Mesenchymal stem cell (in vitro differentiated cells and primary cell): ENCODE measurements around the gene PPM1N.
"Not testable (repeated sequence)": the region's sequence is repeated elsewhere in the genome, so short reads cannot be mapped to it uniquely, and the experiment has no call there.

Experiments
- DNase-seq: peaks from one replicate; pipeline ENCODE4 v3.0.0-alpha.2; 2013
- H2AFZ ChIP-seq: one replicate; pipeline ENCODE4 v1.6.1; 2013; ENCODE audit warnings: low read depth, mild to moderate bottlenecking, control low read depth, inconsistent platforms, low read length, moderate library complexity
- H2AK5ac ChIP-seq: 2 replicates; pipeline ENCODE4 v1.6.1; 2013; ENCODE audit warnings: low read length, moderate library complexity, mild to moderate bottlenecking, inconsistent platforms; ENCODE audit not compliant: severe bottlenecking
- H2BK120ac ChIP-seq: one replicate; pipeline ENCODE4 v1.6.1; 2013; ENCODE audit warnings: low read depth, mild to moderate bottlenecking, inconsistent platforms, low read length, moderate library complexity
- H2BK12ac ChIP-seq, 2 experiments: one replicate each; pipeline ENCODE4 v1.6.1; 2013; ENCODE audit warnings: inconsistent platforms in 2 of 2, low read length in 2 of 2, mild to moderate bottlenecking in 2 of 2, moderate library complexity in 2 of 2, control low read depth in 1 of 2
- H2BK15ac ChIP-seq: one replicate; pipeline ENCODE4 v1.6.1; 2013; ENCODE audit warnings: mild to moderate bottlenecking, low read depth, inconsistent platforms; ENCODE audit not compliant: poor library complexity, severe bottlenecking
- H2BK5ac ChIP-seq: 2 replicates; pipeline ENCODE4 v1.6.1; 2013; ENCODE audit warnings: low read depth, mild to moderate bottlenecking, low read length, control low read depth, inconsistent platforms; ENCODE audit not compliant: poor library complexity, severe bottlenecking
- H3K14ac ChIP-seq, 2 experiments: one replicate each; pipeline ENCODE4 v1.6.1; 2013; ENCODE audit warnings: inconsistent platforms in 2 of 2, low read length in 2 of 2, control low read depth in 1 of 2, mild to moderate bottlenecking in 1 of 2, moderate library complexity in 1 of 2
- H3K18ac ChIP-seq, 2 experiments: one replicate each; pipeline ENCODE4 v1.6.1; 2013; ENCODE audit warnings: inconsistent platforms in 2 of 2, low read length in 2 of 2, control low read depth in 1 of 2, low read depth in 1 of 2, mild to moderate bottlenecking in 1 of 2
- H3K23ac ChIP-seq, 2 experiments: one replicate each; pipeline ENCODE4 v1.6.1; 2013; ENCODE audit warnings: inconsistent platforms in 2 of 2, low read length in 2 of 2, mild to moderate bottlenecking in 2 of 2, moderate library complexity in 2 of 2, control low read depth in 1 of 2
- H3K27ac ChIP-seq: 2 replicates; pipeline ENCODE4 v1.5.1; 2013; ENCODE audit warnings: mild to moderate bottlenecking, moderate library complexity, low read length, control low read depth, inconsistent platforms; ENCODE audit not compliant: poor library complexity, severe bottlenecking
- H3K27me3 ChIP-seq, 2 experiments: 2 replicates each; pipeline versions ENCODE4 v1.6.1 to v1.7.0; 2013; ENCODE audit warnings: low read length in 2 of 2, mild to moderate bottlenecking in 2 of 2, moderate library complexity in 2 of 2, control low read depth in 1 of 2, inconsistent platforms in 1 of 2; ENCODE audit not compliant: control insufficient read depth in 1 of 2, insufficient read depth in 1 of 2
- H3K36me3 ChIP-seq, 2 experiments: 2 replicates each; pipeline versions ENCODE4 v1.6.1 to v1.7.0; 2013; ENCODE audit warnings: low read length in 2 of 2, control low read depth in 1 of 2, inconsistent platforms in 1 of 2, low read depth in 1 of 2, mild to moderate bottlenecking in 1 of 2; ENCODE audit not compliant: insufficient read depth in 2 of 2, control insufficient read depth in 1 of 2
- H3K4ac ChIP-seq, 2 experiments: one replicate each; pipeline ENCODE4 v1.6.1; 2013; ENCODE audit warnings: inconsistent platforms in 2 of 2, low read length in 2 of 2, mild to moderate bottlenecking in 2 of 2, moderate library complexity in 2 of 2, control low read depth in 1 of 2, low read depth in 1 of 2
- H3K4me1 ChIP-seq: 2 replicates; pipeline ENCODE4 v1.6.1; 2013; ENCODE audit warnings: low read depth, low read length, control low read depth; ENCODE audit not compliant: control insufficient read depth, insufficient read depth
- H3K4me2 ChIP-seq: 2 replicates; pipeline ENCODE4 v1.6.1; 2013; ENCODE audit warnings: low read length, mild to moderate bottlenecking, inconsistent platforms; ENCODE audit not compliant: poor library complexity, severe bottlenecking
- H3K4me3 ChIP-seq, 2 experiments: 2 replicates each; pipeline versions ENCODE4 v1.5.1 to v1.7.0; 2013; ENCODE audit warnings: low read length in 2 of 2, mild to moderate bottlenecking in 2 of 2, control low read depth in 1 of 2, low read depth in 1 of 2; ENCODE audit not compliant: insufficient read depth in 1 of 2
- H3K79me1 ChIP-seq: replicated peaks from 2 replicates; pipeline ENCODE4 v1.6.1; 2013; ENCODE audit warnings: mild to moderate bottlenecking, control low read depth, low read length, inconsistent platforms; ENCODE audit not compliant: poor library complexity, severe bottlenecking
- H3K9ac ChIP-seq: 2 replicates; pipeline ENCODE4 v1.7.0; 2013; ENCODE audit warnings: mild to moderate bottlenecking, low read length, moderate library complexity
- H3K9me3 ChIP-seq: 2 replicates; pipeline ENCODE4 v1.7.0; 2013; ENCODE audit warnings: mild to moderate bottlenecking, low read length; ENCODE audit not compliant: control insufficient read depth
- H4K8ac ChIP-seq: one replicate; pipeline ENCODE4 v1.6.1; 2013; ENCODE audit warnings: inconsistent platforms, mild to moderate bottlenecking, low read length, moderate library complexity
- H4K91ac ChIP-seq: one replicate; pipeline ENCODE4 v1.6.1; 2013; ENCODE audit warnings: mild to moderate bottlenecking, low read length, inconsistent platforms
- WGBS: methylation state at CpG from one replicate; pipeline ENCODE4 v1.1.7; 2013; ENCODE audit warnings: mixed read lengths; 5-methylcytosine and 5-hydroxymethylcytosine counted together

The PPM1N gene

DNA sequence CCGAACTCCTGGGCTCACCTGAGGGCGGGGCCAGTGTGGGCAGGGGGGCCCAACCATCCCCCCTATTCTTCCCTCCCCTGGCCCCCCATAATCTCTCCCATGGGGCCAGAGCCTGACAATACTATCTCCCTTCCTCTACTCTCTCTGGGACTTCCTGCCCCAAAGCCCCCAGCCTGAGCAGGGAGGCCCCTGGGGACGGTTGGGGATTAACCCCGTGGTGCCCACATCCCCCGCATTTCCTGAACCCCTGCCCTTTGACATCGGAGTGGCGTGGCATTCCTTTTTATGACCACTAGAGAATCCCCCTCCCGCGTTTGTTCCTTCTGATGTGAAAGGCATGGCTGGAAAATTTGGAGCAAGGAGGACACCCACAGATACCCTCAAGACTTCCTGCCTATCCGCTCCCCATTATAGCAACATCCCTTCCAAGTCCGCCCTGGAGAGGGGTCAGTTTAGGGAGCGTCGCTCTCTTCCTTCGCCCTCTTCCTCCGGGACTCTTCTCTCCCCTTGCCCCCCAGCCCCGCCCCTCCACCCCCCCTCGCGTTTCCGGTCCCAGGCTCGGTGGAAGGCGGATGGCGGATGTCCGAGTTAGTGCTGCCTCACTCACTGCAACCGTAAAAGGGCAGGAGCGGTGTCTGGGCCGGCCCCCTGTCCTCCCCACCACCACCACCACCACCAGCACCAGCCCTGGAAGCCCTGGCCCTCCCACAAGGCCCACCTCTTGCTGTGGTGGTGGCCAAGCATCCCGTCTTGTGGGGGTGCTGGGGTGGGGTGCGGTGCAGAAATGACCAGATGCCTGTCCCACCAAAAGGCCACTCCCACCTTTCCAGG lies 10.8 kb downstream of the PPM1N start:
- Histone ChIP-seq H2BK15ac (peak overlapping the region; percentile 71), H3K27me3 (no peaks in the 10 kb centered on the region), H2BK120ac (peak overlapping the region; percentile 65), H3K18ac (peak overlapping the region; percentile 25 to 90), H3K9ac (peak overlapping the region; percentile 90), H3K27ac (peak overlapping the region; percentile 80), H4K91ac (peak overlapping the region; percentile 93), H2BK12ac (peak overlapping the region; percentile 31 to 88), H3K36me3 (peaks cover 0 to 4% of the 10 kb centered on the region in 2 experiments), H2BK5ac (peak overlapping the region; percentile 71), H3K4me3 (peak overlapping the region; percentile 80 to 88), H3K4me2 (peak overlapping the region; percentile 72), H3K79me1 (peaks cover 2% of the 10 kb centered on the region), H3K14ac (peak overlapping the region in 1 of 2 experiments; percentile 79), H3K4me1 (peaks cover 16% of the 10 kb centered on the region), H4K8ac (peak overlapping the region; percentile 66), H2AK5ac (peak overlapping the region; percentile 37), H3K23ac (peak overlapping the region in 1 of 2 experiments; percentile 34), H2AFZ (no peak overlapping the region), H3K4ac (peak overlapping the region; percentile 59 to 64), H3K9me3 (no peaks in the 10 kb centered on the region)
- DNase-seq: peak; percentile 80
- 2% methylated on average over 23 of the region's 28 CpGs for WGBS

DNA sequence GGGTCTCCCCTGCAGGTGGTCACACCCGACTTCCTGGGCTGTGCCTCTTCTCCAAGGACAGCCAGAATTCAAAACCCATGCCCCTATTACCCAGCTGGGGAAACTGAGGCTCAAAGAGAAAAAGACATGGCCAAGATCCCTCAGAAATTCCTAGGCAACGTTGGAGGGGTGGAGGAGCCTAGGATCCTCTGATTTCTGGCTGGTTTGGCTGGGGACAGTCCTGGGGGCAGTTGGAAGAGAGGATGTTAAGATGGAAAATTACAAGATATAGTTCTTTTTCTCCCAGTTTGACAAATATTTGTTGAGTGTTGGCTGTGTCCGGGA lies 11.4 kb downstream of the PPM1N start:
- H2BK12ac ChIP-seq: peak overlapping the region; percentile 31 to 54
- H3K23ac ChIP-seq: no peak overlapping the region
- H3K27me3 ChIP-seq: no peaks in the 10 kb centered on the region
- peak; percentile 23 for DNase-seq
- peaks cover 0 to 8% of the 10 kb centered on the region in 2 experiments for H3K36me3 ChIP-seq
- no peaks in the 10 kb centered on the region for H3K9me3 ChIP-seq
- H3K4me1 ChIP-seq: peaks cover 18% of the 10 kb centered on the region
- peak overlapping the region; percentile 59 to 64 for H3K4ac ChIP-seq
- peak overlapping the region; percentile 59 for H3K4me2 ChIP-seq
- peak overlapping the region; percentile 39 for H2BK120ac ChIP-seq
- peak overlapping the region; percentile 66 for H4K8ac ChIP-seq
- H2BK15ac ChIP-seq: no peak overlapping the region
- peak overlapping the region; percentile 1 for H2AK5ac ChIP-seq
- peak overlapping the region; percentile 70 for H3K9ac ChIP-seq
- peak overlapping the region in 1 of 2 experiments; percentile 78 for H3K14ac ChIP-seq
- peaks cover 2% of the 10 kb centered on the region for H3K79me1 ChIP-seq
- H3K18ac ChIP-seq: peak overlapping the region; percentile 14 to 81
- peak overlapping the region; percentile 53 to 71 for H3K4me3 ChIP-seq
- H4K91ac ChIP-seq: peak overlapping the region; percentile 93
- H2BK5ac ChIP-seq: peak overlapping the region; percentile 48
- peak overlapping the region; percentile 66 for H3K27ac ChIP-seq
- no peak overlapping the region for H2AFZ ChIP-seq
- WGBS: 23% methylated on average over 2 of the region's 3 CpGs

DNA sequence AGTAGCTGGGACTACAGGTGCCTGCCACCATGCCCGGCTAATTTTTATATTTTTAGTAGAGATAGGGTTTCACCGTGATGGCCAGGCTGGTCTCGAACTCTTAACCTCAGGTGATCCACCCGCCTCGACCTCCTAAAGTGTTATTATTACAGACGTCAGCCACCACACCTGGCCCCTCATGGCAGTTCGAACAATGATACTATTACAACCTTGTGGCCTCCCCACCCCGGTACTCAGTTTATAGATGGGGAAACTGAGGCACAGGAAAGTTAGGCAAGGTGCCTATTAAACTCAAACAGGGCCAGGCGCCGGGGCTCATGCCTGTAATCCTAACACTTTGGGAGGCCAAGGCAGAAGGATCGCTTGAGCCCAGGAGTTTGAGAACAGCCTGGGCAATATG lies 12.1 kb downstream of the PPM1N start:
- H2AFZ ChIP-seq, H2AK5ac ChIP-seq, H2BK120ac ChIP-seq, H3K9ac ChIP-seq, H4K8ac ChIP-seq, H3K4me3 ChIP-seq, H2BK5ac ChIP-seq, H3K23ac ChIP-seq, H2BK12ac ChIP-seq, H4K91ac ChIP-seq, H3K27me3 ChIP-seq, H3K14ac ChIP-seq, H3K27ac ChIP-seq, H3K4me2 ChIP-seq, H3K79me1 ChIP-seq, H2BK15ac ChIP-seq, H3K9me3 ChIP-seq, H3K18ac ChIP-seq, DNase-seq, H3K4ac ChIP-seq: not testable (repeated sequence)
- 95% methylated on average over 8 of the region's 11 CpGs for WGBS
- Histone ChIP-seq H3K36me3 (peaks cover 0 to 12% of the 10 kb centered on the region in 2 experiments), H3K4me1 (peaks cover 20% of the 10 kb centered on the region)

- H2BK120ac ChIP-seq: no peak overlapping the region
- WGBS: 97% methylated on average over 5 of the region's 5 CpGs
Observed at GRCh38 chr19:45511074-45511473, 12.8 kb downstream of the PPM1N start.

More at GRCh38 chr19:45511074-45511473, 12.8 kb downstream of the PPM1N start:
- Histone ChIP-seq H2BK15ac (no peak overlapping the region), H3K79me1 (peaks cover 2% of the 10 kb centered on the region), H3K36me3 (peaks cover 0 to 20% of the 10 kb centered on the region in 2 experiments), H3K4me3 (no peak overlapping the region), H3K23ac (no peak overlapping the region), H3K4me1 (peaks cover 21% of the 10 kb centered on the region), H3K27me3 (no peaks in the 10 kb centered on the region), H4K91ac (no peak overlapping the region), H3K9me3 (no peaks in the 10 kb centered on the region), H2BK12ac (no peak overlapping the region), H3K18ac (no peak overlapping the region), H3K27ac (no peak overlapping the region), H4K8ac (no peak overlapping the region), H2AFZ (no peak overlapping the region), H2AK5ac (no peak overlapping the region), H3K4ac (no peak overlapping the region), H2BK5ac (no peak overlapping the region), H3K9ac (no peak overlapping the region), H3K14ac (no peak overlapping the region), H3K4me2 (no peak overlapping the region)
- no peak for DNase-seq
